HCT116 (cell line): ENCODE results near the gene SNTB2. TPM values are rescaled to one million over a fixed set of nuclear protein-coding genes. Genes with fewer than 3 reads are reported as not detected.

ENCODE experiments used
- ATAC-seq: fragments of 200-7000 bp; cut with Tn5 transposase; 2 replicates; pipeline ENCODE4 v1.9.1; 2020; ENCODE audit warnings: mild to moderate bottlenecking, moderate library complexity
- BruUV-seq: library from RNA; stranded (reverse); fragments of 400-500 nt; replicated peaks from 2 replicates; lab custom pipeline; 2021; lab: Mats Ljungman, UMichigan
- CTCF ChIA-PET: fragments of 300-600 bp; sonication (Branson Sonifier 250); formaldehyde crosslinking; loops from one replicate; lab custom pipeline; 2021; ENCODE audit warnings: antibody characterized with exemption; lab: Charles Lee
- POLR2A ChIA-PET: fragments of 300-600, 350-600 bp; sonication (Branson Sonifier 250); formaldehyde crosslinking; loops from one replicate; lab custom pipeline; 2021; ENCODE audit warnings: antibody characterized with exemption; lab: Charles Lee
- RAD21 ChIA-PET, 2 experiments: fragments of 300-600 bp; sonication (Branson Sonifier 250); formaldehyde crosslinking; loops; one replicate each; lab custom pipeline; 2023; ENCODE audit warnings: low total read pairs in 2 of 2; ENCODE audit not compliant: uncharacterized antibody in 2 of 2, unreplicated experiment in 2 of 2, low non-redundant PET in 1 of 2; lab: Charles Lee
- DNase-seq: peaks from one replicate; pipeline ENCODE4 v3.0.0-alpha.2; 2010; ENCODE audit warnings: low read depth, low spot score
- H2AFZ ChIP-seq: fragments of 200-600 bp; shearing (Covaris generic), sonication (generic); 2 replicates; pipeline ENCODE4 v1.6.1; 2017; ENCODE audit warnings: low read depth, mixed run types, mixed read lengths, antibody characterized with exemption, low read length; ENCODE audit not compliant: poor library complexity, severe bottlenecking
- H3K27ac ChIP-seq: 2 replicates; pipeline ENCODE4 v1.5.1; 2012; ENCODE audit warnings: low read depth, low read length
- H3K27me3 ChIP-seq: fragments of 200-600 bp; sonication (generic); 2 replicates; pipeline ENCODE4 v1.6.1; 2016; ENCODE audit warnings: mixed run types, low read length, mixed read lengths; ENCODE audit not compliant: insufficient read depth
- H3K36me3 ChIP-seq, 2 experiments: fragments of 200-500 bp in 1 of 2; fragments of 200-600 bp in 1 of 2; sonication (Bioruptor generic) in 1 of 2; sonication (generic) in 1 of 2; 2 replicates each; pipeline versions ENCODE4 v1.5.1 to v1.6.1; 2014 to 2016; ENCODE audit warnings: low read length in 2 of 2, inconsistent platforms in 1 of 2, mixed read lengths in 1 of 2, mixed run types in 1 of 2; ENCODE audit not compliant: insufficient read depth in 2 of 2, control insufficient read depth in 1 of 2
- H3K4me1 ChIP-seq, 2 experiments: fragments of 200-600 bp in 1 of 2; sonication (generic) in 1 of 2; 2 replicates each; pipeline versions ENCODE4 v1.5.1 to v1.6.1; 2012 to 2017; ENCODE audit warnings: low read length in 2 of 2, inconsistent platforms in 1 of 2, mild to moderate bottlenecking in 1 of 2, mixed read lengths in 1 of 2, mixed run types in 1 of 2, moderate library complexity in 1 of 2; ENCODE audit not compliant: insufficient read depth in 2 of 2, control insufficient read depth in 1 of 2
- H3K4me2 ChIP-seq: fragments of 200-600 bp; sonication (generic); 2 replicates; pipeline ENCODE4 v1.6.1; 2017; ENCODE audit warnings: mixed run types, low read length, mixed read lengths
- H3K4me3 ChIP-seq, 2 experiments: fragments of 200-600 bp in 1 of 2; sonication (generic) in 1 of 2; replicated peaks in 1 of 2; 2 replicates each; pipeline ENCODE4 v1.5.1; 2011 to 2016; ENCODE audit warnings: low read length in 2 of 2, control low read depth in 1 of 2, low read depth in 1 of 2, mild to moderate bottlenecking in 1 of 2, mixed read lengths in 1 of 2, mixed run types in 1 of 2
- H3K79me2 ChIP-seq: fragments of 200-600 bp; sonication (generic); 2 replicates; pipeline ENCODE4 v1.6.1; 2017; ENCODE audit warnings: mild to moderate bottlenecking, mixed run types, low read length, moderate library complexity, mixed read lengths; ENCODE audit not compliant: insufficient read depth
- H3K9ac ChIP-seq: fragments of 200-600 bp; sonication (generic); 2 replicates; pipeline ENCODE4 v1.6.1; 2016; ENCODE audit warnings: low read length, mixed read lengths
- H3K9me2 ChIP-seq: fragments of 200-600 bp; sonication (generic), shearing (Covaris generic); 2 replicates; pipeline ENCODE4 v1.6.1; 2017; ENCODE audit warnings: mixed run types, mild to moderate bottlenecking, moderate library complexity; ENCODE audit not compliant: insufficient read depth
- H3K9me3 ChIP-seq, 2 experiments: fragments of 200-500 bp in 1 of 2; fragments of 200-600 bp in 1 of 2; sonication (Bioruptor generic) in 1 of 2; sonication (generic) in 1 of 2; 2 replicates each; pipeline ENCODE4 v1.6.1; 2014 to 2017; ENCODE audit warnings: low read length in 2 of 2, mixed read lengths in 2 of 2, inconsistent platforms in 1 of 2, low read depth in 1 of 2, mild to moderate bottlenecking in 1 of 2, mixed run types in 1 of 2, moderate library complexity in 1 of 2; ENCODE audit not compliant: control insufficient read depth in 1 of 2, insufficient read depth in 1 of 2
- H4K20me1 ChIP-seq: fragments of 200-600 bp; sonication (generic), shearing (Covaris generic); 2 replicates; pipeline ENCODE4 v1.6.1; 2017; ENCODE audit warnings: mixed run types, mild to moderate bottlenecking, moderate library complexity; ENCODE audit not compliant: insufficient read depth
- CBX3 ChIP-seq: IDR thresholded peaks from 2 replicates; pipeline ENCODE4 v1.6.1; 2012; ENCODE audit warnings: low read depth
- CEBPB ChIP-seq: IDR thresholded peaks from 2 replicates; pipeline ENCODE4 v1.6.1; 2012; ENCODE audit warnings: low read depth
- EZH2 ChIP-seq: fragments of 200-600 bp; sonication (generic); IDR thresholded peaks from 2 replicates; pipeline ENCODE4 v1.6.1; 2017; ENCODE audit warnings: antibody characterized with exemption, mixed run types
- EZH2phosphoT487 ChIP-seq: fragments of 200-600 bp; IDR thresholded peaks from 2 replicates; pipeline ENCODE4 v1.6.1; 2018; ENCODE audit warnings: antibody characterized with exemption, borderline replicate concordance
- JUND ChIP-seq: IDR thresholded peaks from 2 replicates; pipeline ENCODE4 v1.6.1; 2012
- SIN3A ChIP-seq: IDR thresholded peaks from 2 replicates; pipeline ENCODE4 v1.6.1; 2012; ENCODE audit warnings: low read depth
- TCF7L2 ChIP-seq: IDR thresholded peaks from 2 replicates; pipeline ENCODE4 v1.7.0; 2011; ENCODE audit warnings: borderline replicate concordance, inconsistent platforms; ENCODE audit not compliant: insufficient read depth, insufficient read length; ENCODE audit errors: extremely low read depth
- ZFX ChIP-seq: fragments of 450-650 bp; IDR thresholded peaks from 2 replicates; pipeline ENCODE4 v1.6.1; 2017
- intact Hi-C: fragments of 100-400 bp; cut with micrococcal nuclease; formaldehyde crosslinking; loops from 2 replicates; pipeline ENCODE4 v1.10.0; 2022
- total RNA-seq: library from RNA; stranded (reverse); gene quantifications from one replicate; pipeline ENCODE4 v1.2.1, GENCODE V29; 2021; ENCODE audit not compliant: unreplicated experiment
- TF ChIP-seq, protein P1 (sequence below): IDR thresholded peaks from 2 replicates; pipeline ENCODE4 v1.6.1; 2012
- TF ChIP-seq, protein P2 (sequence below): IDR thresholded peaks from 2 replicates; pipeline ENCODE4 v1.6.1; 2012; ENCODE audit warnings: low read depth
- TF ChIP-seq, protein P3 (sequence below): IDR thresholded peaks from 2 replicates; pipeline ENCODE4 v1.6.1; 2012

The SNTB2 gene
- total RNA-seq, 1 experiment from 2014 or later: 38.1 TPM

DNA sequence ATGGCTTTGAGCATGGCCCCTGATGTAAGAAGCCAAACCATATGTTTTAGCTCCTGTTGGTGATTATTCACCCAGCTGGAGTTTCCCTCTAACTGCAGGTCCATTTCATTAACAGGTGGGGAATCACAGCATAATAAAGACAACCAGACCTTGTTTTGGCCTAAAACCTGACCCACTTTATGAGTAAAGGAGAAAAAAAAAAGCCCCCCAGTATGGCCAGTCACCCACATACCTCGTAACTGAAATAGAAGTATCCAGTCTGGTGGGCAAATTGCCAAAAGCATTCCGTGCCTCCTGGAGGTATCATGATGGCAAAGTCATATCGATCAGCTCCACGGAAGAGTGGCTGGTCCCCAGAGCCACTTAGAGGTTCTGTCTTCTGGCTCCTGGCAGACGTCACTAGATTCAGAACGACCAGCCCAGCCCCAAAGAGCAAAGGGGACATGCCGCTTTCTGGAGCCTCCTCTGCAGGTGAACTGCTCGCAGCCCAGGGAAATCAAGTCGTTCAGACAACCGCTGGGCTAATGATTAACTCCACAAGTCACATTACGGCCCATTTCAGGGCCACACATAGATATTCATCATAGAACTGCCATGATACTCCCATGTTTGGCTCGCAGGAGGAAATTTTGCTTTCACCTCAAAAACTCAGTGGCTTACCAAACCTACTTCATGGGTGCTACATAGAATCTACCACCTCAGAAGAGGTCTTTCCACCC, 164.5 kb downstream of the SNTB2 start, which contains the start of gene TMED6:
TMED6 (minus strand) TSS at position 478 of the 719 bp plus-strand sequence; CDS start at position 445, 33 bp downstream.
- no peak for ATAC-seq
- H3K4me2 ChIP-seq: no peak within 1 kb of the TSS
- no TSS peak for BruUV-seq

More for the DNA sequence above, 164.5 kb downstream of the SNTB2 start, which contains the start of gene TMED6:
- CTCF ChIA-PET: no interaction called here
- Histone ChIP-seq H3K79me2 (no peaks in the 10 kb centered on the region), H3K9ac (no peak within 1 kb of the TSS), H3K27ac (no peak within 1 kb of the TSS), H3K27me3 (no peaks in the 10 kb centered on the region), H3K9me2 (no peaks in the 10 kb centered on the region), H2AFZ (no peak within 1 kb of the TSS), H3K9me3 (no peaks in the 10 kb centered on the region), H3K4me3 (no peak within 1 kb of the TSS), H4K20me1 (no peaks in the 10 kb centered on the region), H3K4me1 (no peaks in the 10 kb centered on the region), H3K36me3 (peaks cover 13 to 18% of the 10 kb centered on the region in 2 experiments; a peak in 2 of 4 replicates)
- DNase-seq: no peak
- intact Hi-C loops: no loop called here
- RAD21 ChIA-PET: no interaction called here
- POLR2A ChIA-PET: no interaction called here
- TF ChIP-seq, protein P1, sequence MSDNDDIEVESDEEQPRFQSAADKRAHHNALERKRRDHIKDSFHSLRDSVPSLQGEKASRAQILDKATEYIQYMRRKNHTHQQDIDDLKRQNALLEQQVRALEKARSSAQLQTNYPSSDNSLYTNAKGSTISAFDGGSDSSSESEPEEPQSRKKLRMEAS: no peak
- TF ChIP-seq TCF7L2: no peak
- no peak for TF ChIP-seq SIN3A
- no peak for TF ChIP-seq EZH2
- no peak for TF ChIP-seq ZFX
- no peak for TF ChIP-seq CEBPB
- TF ChIP-seq, protein P2, sequence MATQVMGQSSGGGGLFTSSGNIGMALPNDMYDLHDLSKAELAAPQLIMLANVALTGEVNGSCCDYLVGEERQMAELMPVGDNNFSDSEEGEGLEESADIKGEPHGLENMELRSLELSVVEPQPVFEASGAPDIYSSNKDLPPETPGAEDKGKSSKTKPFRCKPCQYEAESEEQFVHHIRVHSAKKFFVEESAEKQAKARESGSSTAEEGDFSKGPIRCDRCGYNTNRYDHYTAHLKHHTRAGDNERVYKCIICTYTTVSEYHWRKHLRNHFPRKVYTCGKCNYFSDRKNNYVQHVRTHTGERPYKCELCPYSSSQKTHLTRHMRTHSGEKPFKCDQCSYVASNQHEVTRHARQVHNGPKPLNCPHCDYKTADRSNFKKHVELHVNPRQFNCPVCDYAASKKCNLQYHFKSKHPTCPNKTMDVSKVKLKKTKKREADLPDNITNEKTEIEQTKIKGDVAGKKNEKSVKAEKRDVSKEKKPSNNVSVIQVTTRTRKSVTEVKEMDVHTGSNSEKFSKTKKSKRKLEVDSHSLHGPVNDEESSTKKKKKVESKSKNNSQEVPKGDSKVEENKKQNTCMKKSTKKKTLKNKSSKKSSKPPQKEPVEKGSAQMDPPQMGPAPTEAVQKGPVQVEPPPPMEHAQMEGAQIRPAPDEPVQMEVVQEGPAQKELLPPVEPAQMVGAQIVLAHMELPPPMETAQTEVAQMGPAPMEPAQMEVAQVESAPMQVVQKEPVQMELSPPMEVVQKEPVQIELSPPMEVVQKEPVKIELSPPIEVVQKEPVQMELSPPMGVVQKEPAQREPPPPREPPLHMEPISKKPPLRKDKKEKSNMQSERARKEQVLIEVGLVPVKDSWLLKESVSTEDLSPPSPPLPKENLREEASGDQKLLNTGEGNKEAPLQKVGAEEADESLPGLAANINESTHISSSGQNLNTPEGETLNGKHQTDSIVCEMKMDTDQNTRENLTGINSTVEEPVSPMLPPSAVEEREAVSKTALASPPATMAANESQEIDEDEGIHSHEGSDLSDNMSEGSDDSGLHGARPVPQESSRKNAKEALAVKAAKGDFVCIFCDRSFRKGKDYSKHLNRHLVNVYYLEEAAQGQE: no peak
- no peak for TF ChIP-seq CBX3
- TF ChIP-seq EZH2phosphoT487: no peak
- no peak for TF ChIP-seq JUND
- TF ChIP-seq, protein P3, sequence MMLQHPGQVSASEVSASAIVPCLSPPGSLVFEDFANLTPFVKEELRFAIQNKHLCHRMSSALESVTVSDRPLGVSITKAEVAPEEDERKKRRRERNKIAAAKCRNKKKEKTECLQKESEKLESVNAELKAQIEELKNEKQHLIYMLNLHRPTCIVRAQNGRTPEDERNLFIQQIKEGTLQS: no peak

Other genes with a start within 250 kb of the SNTB2 start
- 140 TPM for gene HAS3, start 81.5 kb upstream of the SNTB2 start, total RNA-seq
- gene CHTF8, start 54.6 kb upstream of the SNTB2 start, total RNA-seq: 184 TPM
- 125 TPM for gene UTP4, start 54.5 kb upstream of the SNTB2 start, total RNA-seq
- 42.2 TPM for gene VPS4A, start 124.2 kb downstream of the SNTB2 start, total RNA-seq
- 33.9 TPM for gene PDF, start 143.4 kb downstream of the SNTB2 start, total RNA-seq
- 50.3 TPM for gene COG8, start 152.4 kb downstream of the SNTB2 start, total RNA-seq
- 62.8 TPM for gene NIP7, start 152.6 kb downstream of the SNTB2 start, total RNA-seq
- 0.91 TPM for gene TMED6, start 164.6 kb downstream of the SNTB2 start, total RNA-seq
- 69.9 TPM for gene TERF2, start 198.8 kb downstream of the SNTB2 start, total RNA-seq
- 689 TPM for gene CYB5B, start 237.5 kb downstream of the SNTB2 start, total RNA-seq